GM12878 (cell line): ENCODE measurements around the gene FERMT2. TPM values are rescaled to one million over a fixed set of nuclear protein-coding genes. Genes with fewer than 3 reads are reported as not detected.

Source experiments
- ATAC-seq: fragments of 200-7000 bp; cut with Tn5 transposase; 3 replicates; pipeline ENCODE4 v1.9.1; 2020; ENCODE audit warnings: mild to moderate bottlenecking, moderate library complexity
- BruUV-seq: library from RNA; stranded (reverse); fragments of 400-500 nt; replicated peaks from 2 replicates; lab custom pipeline; 2021; lab: Mats Ljungman, UMichigan
- CTCF ChIA-PET: fragments of 300-600 bp; sonication (Branson Sonifier 250); formaldehyde crosslinking; extraction: SDS; loops from one replicate; lab custom pipeline; 2021; ENCODE audit warnings: inconsistent platforms; lab: Yijun Ruan, JAX
- POLR2A ChIA-PET: fragments of 350-600 bp; formaldehyde crosslinking; extraction: SDS; loops from one replicate; lab custom pipeline; 2021; ENCODE audit warnings: inconsistent platforms; lab: Charles Lee
- RAD21 ChIA-PET: fragments of 300-600 bp; sonication (Branson Sonifier 250); formaldehyde crosslinking; loops from one replicate; lab custom pipeline; 2023; ENCODE audit warnings: antibody characterized with exemption; ENCODE audit not compliant: unreplicated experiment; lab: Charles Lee
- SMC1A ChIA-PET: fragments of 300-600 bp; sonication (Branson Sonifier 250); formaldehyde crosslinking; loops from one replicate; lab custom pipeline; 2023; ENCODE audit not compliant: unreplicated experiment, uncharacterized antibody; lab: Charles Lee
- DNase-seq: peaks from one replicate; pipeline ENCODE4 v3.0.0-alpha.2; 2011; ENCODE audit warnings: low read depth, low spot score
- FAIRE-seq: peaks from 3 replicates; lab custom pipeline; 2011; peaks lifted over from hg19 to GRCh38; lab: Jason Lieb, UNC
- H2AFZ ChIP-seq: 2 replicates; pipeline ENCODE4 v1.6.0; 2011; ENCODE audit warnings: low read depth, low read length, control low read depth; ENCODE audit not compliant: control insufficient read depth
- H3K27ac ChIP-seq: 2 replicates; pipeline ENCODE4 v1.5.1; 2011; ENCODE audit warnings: control low read depth; ENCODE audit not compliant: control insufficient read depth, insufficient read depth
- H3K27me3 ChIP-seq, 2 experiments: replicated peaks in 1 of 2; 2 replicates each; pipeline versions ENCODE4 v1.6.0 to v1.6.1; 2011; ENCODE audit warnings: low read length in 1 of 2; ENCODE audit not compliant: control insufficient read depth in 2 of 2, insufficient read depth in 2 of 2
- H3K36me3 ChIP-seq, 2 experiments: 2 replicates each; pipeline ENCODE4 v1.5.1; 2011; ENCODE audit warnings: low read length in 1 of 2; ENCODE audit not compliant: control insufficient read depth in 2 of 2, insufficient read depth in 2 of 2
- H3K4me1 ChIP-seq: 2 replicates; pipeline ENCODE4 v1.6.1; 2011; ENCODE audit warnings: mild to moderate bottlenecking, low read length, moderate library complexity, mixed read lengths; ENCODE audit not compliant: control insufficient read depth, insufficient read depth
- H3K4me2 ChIP-seq: 2 replicates; pipeline ENCODE4 v1.6.0; 2011; ENCODE audit warnings: control low read depth; ENCODE audit not compliant: control insufficient read depth, insufficient read depth
- H3K4me3 ChIP-seq: fragments of 200-600 bp; sonication (generic); 2 replicates; pipeline ENCODE4 v1.5.1; 2016
- H3K79me2 ChIP-seq: 2 replicates; pipeline ENCODE4 v1.6.0; 2011; ENCODE audit warnings: low read length; ENCODE audit not compliant: control insufficient read depth, insufficient read depth
- H3K9ac ChIP-seq: 2 replicates; pipeline ENCODE4 v1.8.0; 2011; ENCODE audit warnings: low read length, control low read depth, mixed read lengths; ENCODE audit not compliant: control insufficient read depth, insufficient read depth
- H3K9me3 ChIP-seq: replicated peaks from 3 replicates; pipeline ENCODE4 v1.5.1; 2011; ENCODE audit warnings: mild to moderate bottlenecking, low read length; ENCODE audit not compliant: control insufficient read depth, insufficient read depth
- H4K20me1 ChIP-seq: 2 replicates; pipeline ENCODE4 v1.6.0; 2011; ENCODE audit not compliant: control insufficient read depth, insufficient read depth
- BACH1 ChIP-seq: fragments of 450-650 bp; IDR thresholded peaks from 2 replicates; pipeline ENCODE4 v1.6.1; 2017; ENCODE audit warnings: mild to moderate bottlenecking, borderline replicate concordance
- CHD2 ChIP-seq: IDR thresholded peaks from 2 replicates; pipeline ENCODE4 v1.6.1; 2011; ENCODE audit warnings: low read depth, low read length, improper control_type of control experiment, borderline replicate concordance
- CREM ChIP-seq: IDR thresholded peaks from 2 replicates; pipeline ENCODE4 v1.6.1; 2014; ENCODE audit warnings: antibody characterized with exemption, low read depth
- ESRRA ChIP-seq: IDR thresholded peaks from 2 replicates; pipeline ENCODE4 v1.6.1; 2012; ENCODE audit warnings: mild to moderate bottlenecking, low read length, improper control_type of control experiment
- NRF1 ChIP-seq: conservative IDR thresholded peaks from 2 replicates; pipeline ENCODE4 v1.6.1; 2011; ENCODE audit warnings: mild to moderate bottlenecking, low read depth, low read length, improper control_type of control experiment
- PAX5 ChIP-seq: IDR thresholded peaks from 2 replicates; pipeline ENCODE4 v1.6.1; 2011; ENCODE audit warnings: low read depth, low read length, borderline replicate concordance
- RAD51 ChIP-seq: fragments of 450-650 bp; IDR thresholded peaks from 2 replicates; pipeline ENCODE4 v1.6.1; 2016; ENCODE audit warnings: moderate library complexity, mild to moderate bottlenecking, inconsistent platforms
- SMC3 ChIP-seq: IDR thresholded peaks from 2 replicates; pipeline ENCODE4 v1.6.1; 2011; ENCODE audit warnings: low read length, improper control_type of control experiment, borderline replicate concordance
- TCF7 ChIP-seq: IDR thresholded peaks from 2 replicates; pipeline ENCODE4 v1.6.1; 2014; ENCODE audit warnings: antibody characterized with exemption, borderline replicate concordance
- WGBS: methylation state at CpG from one replicate; pipeline ENCODE4 v1.1.6; 2016; ENCODE audit warnings: low lambda C conversion rate; ENCODE audit not compliant: insufficient replicate concordance, insufficient coverage; ENCODE audit errors: missing lambda C conversion rate; 5-methylcytosine and 5-hydroxymethylcytosine counted together
- in situ Hi-C: fragments of 300-500 bp; cut with MboI; formaldehyde crosslinking; loops from 9 replicates; pipeline ENCODE4 v1.14.3; 2018; ENCODE audit warnings: mixed read lengths
- intact Hi-C: fragments of 100-400 bp; cut with micrococcal nuclease; formaldehyde crosslinking; loops from one replicate; pipeline ENCODE4 v1.14.2; 2022; ENCODE audit not compliant: unreplicated experiment
- polyA plus RNA-seq, 11 experiments: library from polyadenylated mRNA; depleted of rRNA in 4 of 11; unstranded in 6 of 11; stranded (reverse) in 5 of 11; fragments of >200 nt; fragmentation: Nextera tagmentation in 4 of 11; fragmentation: Illumina TruSeq in 1 of 11; extraction: Ambion mirVana in 4 of 11; extraction: Trizol in 1 of 11; gene quantifications; 1 replicate in 1 of 11; 2 replicates in 10 of 11; pipeline versions ENCODE4 v1.2.1 to v1.2.3, GENCODE V29; 2011 to 2016; ENCODE audit warnings: inconsistent platforms in 2 of 11, missing spikeins in 2 of 11, low read depth in 1 of 11
- total RNA-seq, 4 experiments: library from RNA; depleted of rRNA in 3 of 4; stranded (reverse); fragments of >200 nt in 3 of 4; fragmentation: Illumina TruSeq in 1 of 4; extraction: Trizol in 1 of 4; gene quantifications; 2 replicates each; pipeline versions ENCODE4 v1.2.1 to v1.2.3, GENCODE V29; 2013 to 2021
- TF ChIP-seq, protein P1 (sequence below): fragments of 450-650 bp; formaldehyde crosslinking; IDR thresholded peaks from 2 replicates; pipeline ENCODE4 v1.5.0; 2022; ENCODE audit warnings: mild to moderate bottlenecking, missing genetic modification characterization

FERMT2 gene
- total and polyA plus RNA-seq, 10 of the 15 experiments (the other 5 are each of a cell fraction or from before 2014, with no cell fraction given) = 4.9 to 35.5 (median 19.5) TPM

DNA sequence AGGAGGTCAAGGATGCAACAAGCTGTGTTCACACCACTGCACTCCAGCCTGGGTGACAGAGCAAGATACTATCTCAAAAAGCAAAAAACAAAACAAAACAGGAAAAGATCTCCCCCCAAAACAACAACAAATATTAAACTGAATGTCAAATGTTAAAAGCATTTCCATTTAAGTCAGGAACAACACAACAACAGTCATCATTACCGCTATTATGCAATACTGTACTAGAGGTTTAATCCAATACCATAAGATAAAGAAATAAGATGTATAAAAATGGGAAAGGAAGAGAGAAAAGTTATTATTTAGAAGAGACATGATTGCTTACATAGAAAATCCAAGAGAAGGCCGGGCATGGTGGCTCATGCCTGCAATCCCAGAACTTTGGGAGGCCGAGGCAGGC lies 36.6 kb downstream of the FERMT2 start:
- Histone ChIP-seq H3K4me3 (no peak overlapping the region), H3K27me3 (no peaks in the 10 kb centered on the region), H2AFZ (no peak overlapping the region), H3K79me2 (no peaks in the 10 kb centered on the region), H3K9ac (no peak overlapping the region), H3K27ac (no peak overlapping the region), H3K9me3 (no peaks in the 10 kb centered on the region), H3K36me3 (no peaks in the 10 kb centered on the region), H3K4me2 (no peak overlapping the region)
- SMC1A ChIA-PET = interaction anchor here (0.6 to 1.3 kb wide), 2 partner anchors 18 to 211 kb away, joined by 3 to 4 read pairs; no protein-coding TSS in a partner anchor
- 89% methylated on average over 3 of the region's 3 CpGs for WGBS
- intact Hi-C loops = no loop called here
- POLR2A ChIA-PET = interaction anchor here (0.6 kb wide), 1 partner anchor 17 kb away, joined by 4 read pairs; no protein-coding TSS in a partner anchor
- no TSS peak for BruUV-seq
- no peak for ATAC-seq
- DNase-seq = no peak
- TF ChIP-seq SMC3 = no peak
- TF ChIP-seq BACH1 = no peak
- TF ChIP-seq NRF1 = no peak
- no peak for TF ChIP-seq ESRRA
- no peak for TF ChIP-seq PAX5
- TF ChIP-seq, protein P1, sequence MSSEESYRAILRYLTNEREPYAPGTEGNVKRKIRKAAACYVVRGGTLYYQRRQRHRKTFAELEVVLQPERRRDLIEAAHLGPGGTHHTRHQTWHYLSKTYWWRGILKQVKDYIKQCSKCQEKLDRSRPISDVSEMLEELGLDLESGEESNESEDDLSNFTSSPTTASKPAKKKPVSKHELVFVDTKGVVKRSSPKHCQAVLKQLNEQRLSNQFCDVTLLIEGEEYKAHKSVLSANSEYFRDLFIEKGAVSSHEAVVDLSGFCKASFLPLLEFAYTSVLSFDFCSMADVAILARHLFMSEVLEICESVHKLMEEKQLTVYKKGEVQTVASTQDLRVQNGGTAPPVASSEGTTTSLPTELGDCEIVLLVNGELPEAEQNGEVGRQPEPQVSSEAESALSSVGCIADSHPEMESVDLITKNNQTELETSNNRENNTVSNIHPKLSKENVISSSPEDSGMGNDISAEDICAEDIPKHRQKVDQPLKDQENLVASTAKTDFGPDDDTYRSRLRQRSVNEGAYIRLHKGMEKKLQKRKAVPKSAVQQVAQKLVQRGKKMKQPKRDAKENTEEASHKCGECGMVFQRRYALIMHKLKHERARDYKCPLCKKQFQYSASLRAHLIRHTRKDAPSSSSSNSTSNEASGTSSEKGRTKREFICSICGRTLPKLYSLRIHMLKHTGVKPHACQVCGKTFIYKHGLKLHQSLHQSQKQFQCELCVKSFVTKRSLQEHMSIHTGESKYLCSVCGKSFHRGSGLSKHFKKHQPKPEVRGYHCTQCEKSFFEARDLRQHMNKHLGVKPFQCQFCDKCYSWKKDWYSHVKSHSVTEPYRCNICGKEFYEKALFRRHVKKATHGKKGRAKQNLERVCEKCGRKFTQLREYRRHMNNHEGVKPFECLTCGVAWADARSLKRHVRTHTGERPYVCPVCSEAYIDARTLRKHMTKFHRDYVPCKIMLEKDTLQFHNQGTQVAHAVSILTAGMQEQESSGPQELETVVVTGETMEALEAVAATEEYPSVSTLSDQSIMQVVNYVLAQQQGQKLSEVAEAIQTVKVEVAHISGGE (CRISPR knock-in tag) = no peak
- no peak for TF ChIP-seq CREM
- TF ChIP-seq RAD51 = no peak
- no peak for TF ChIP-seq TCF7
- TF ChIP-seq CHD2 = no peak
- TF ChIP-seq, all 136 proteins: peak for 0
- ChIA-PET CTCF (interaction anchor here (0.6 to 1.0 kb wide), 3 partner anchors 8 to 446 kb away, joined by 3 read pairs; no protein-coding TSS in a partner anchor), RAD21 (no interaction called here)
- no peak for FAIRE-seq
- Histone ChIP-seq H4K20me1 (no peaks in the 10 kb centered on the region), H3K4me1 (peaks cover 6% of the 10 kb centered on the region)
- in situ Hi-C loops = no loop called here
